ENCODE measurements around the gene KAT6B. TPM values are rescaled to one million over a fixed set of nuclear protein-coding genes. Genes with fewer than 3 reads are reported as not detected.

KAT6B gene
- total RNA-seq, 4 donors from 2014 or later = 50.0 to 75.8 (median 57.5) TPM

GRCh38 chr10:74857586-74857985 lies 31.2 kb downstream of the KAT6B start:
- Histone ChIP-seq H3K9me3 (no peaks in the 10 kb centered on the region), H3K4me3 (no peak overlapping the region), H3K4me1 (peaks cover 27 to 76% (median 61%) of the 10 kb centered on the region in 4 donors), H3K36me3 (no peaks in the 10 kb centered on the region), H3K27ac (replicated peaks in 1 of 4) (no peak overlapping the region), H3K27me3 (no peaks in the 10 kb centered on the region)
- intact Hi-C loops (cut with DNase I) = no loop called here
- no peak for DNase-seq (ENCODE audit: extremely low spot score)
- TF ChIP-seq EP300 (IDR thresholded peaks at IDR 0.05) (no peak), POLR2AphosphoS5 (IDR thresholded peaks at IDR 0.05) (no peak), POLR2A (IDR thresholded peaks at IDR 0.05; ENCODE audit: low read depth) (no peak), CTCF (IDR thresholded peaks at IDR 0.05) (no peak)
- 94% methylated on average over 1 of the region's 1 CpG for WGBS

GRCh38 chr10:74859546-74859945 lies 33.1 kb downstream of the KAT6B start:
- H3K4me3 ChIP-seq = no peak overlapping the region
- TF ChIP-seq EP300 (IDR thresholded peaks at IDR 0.05) = no peak
- TF ChIP-seq POLR2A (IDR thresholded peaks at IDR 0.05; ENCODE audit: low read depth) = no peak
- no peak for TF ChIP-seq POLR2AphosphoS5 (IDR thresholded peaks at IDR 0.05)
- no peak for TF ChIP-seq CTCF (IDR thresholded peaks at IDR 0.05)
- H3K27me3 ChIP-seq = no peaks in the 10 kb centered on the region
- no peaks in the 10 kb centered on the region for H3K9me3 ChIP-seq
- intact Hi-C loops (cut with DNase I) = no loop called here
- no peak for DNase-seq (ENCODE audit: extremely low spot score)
- WGBS = 73% methylated on average over 1 of the region's 1 CpG
- no peaks in the 10 kb centered on the region for H3K36me3 ChIP-seq
- H3K4me1 ChIP-seq = peaks cover 11 to 71% (median 50%) of the 10 kb centered on the region in 4 donors
- no peak overlapping the region for H3K27ac ChIP-seq (replicated peaks in 1 of 4)

GRCh38 chr10:74862625-74863024 lies 36.2 kb downstream of the KAT6B start:
- no peaks in the 10 kb centered on the region for H3K27me3 ChIP-seq
- no peak for TF ChIP-seq EP300 (IDR thresholded peaks at IDR 0.05)
- no peak for TF ChIP-seq POLR2A (IDR thresholded peaks at IDR 0.05; ENCODE audit: low read depth)
- TF ChIP-seq POLR2AphosphoS5 (IDR thresholded peaks at IDR 0.05) = no peak
- no peak for TF ChIP-seq CTCF (IDR thresholded peaks at IDR 0.05)
- H3K4me3 ChIP-seq = no peak overlapping the region
- intact Hi-C loops (cut with DNase I) = no loop called here
- no peaks in the 10 kb centered on the region for H3K9me3 ChIP-seq
- WGBS = 87% methylated on average over 7 of the region's 7 CpGs
- no peaks in the 10 kb centered on the region for H3K36me3 ChIP-seq
- H3K27ac ChIP-seq (replicated peaks in 1 of 4) = no peak overlapping the region
- no peak for DNase-seq (ENCODE audit: extremely low spot score)
- H3K4me1 ChIP-seq = peaks cover 9 to 74% (median 52%) of the 10 kb centered on the region in 4 donors

- Histone ChIP-seq H3K9me3 (no peaks in the 10 kb centered on the region), H3K4me1 (peaks cover 13 to 83% (median 56%) of the 10 kb centered on the region in 4 donors), H3K27me3 (no peaks in the 10 kb centered on the region), H3K36me3 (no peaks in the 10 kb centered on the region), H3K27ac (replicated peaks in 1 of 4) (no peak overlapping the region), H3K4me3 (no peak overlapping the region)
- intact Hi-C loops (cut with DNase I) = no loop called here
- TF ChIP-seq EP300 (IDR thresholded peaks at IDR 0.05) (no peak), POLR2AphosphoS5 (IDR thresholded peaks at IDR 0.05) (no peak), CTCF (IDR thresholded peaks at IDR 0.05) (no peak), POLR2A (IDR thresholded peaks at IDR 0.05; ENCODE audit: low read depth) (no peak)
- WGBS = 83% methylated on average over 2 of the region's 2 CpGs
- DNase-seq (ENCODE audit: extremely low spot score) = no peak
Measured at GRCh38 chr10:74863551-74863950, 37.2 kb downstream of the KAT6B start.

- intact Hi-C loops (cut with DNase I) = no loop called here
- 84% methylated on average over 3 of the region's 3 CpGs for WGBS
- no peak overlapping the region for H3K4me3 ChIP-seq
- peaks cover 13 to 52% (median 37%) of the 10 kb centered on the region in 4 donors for H3K4me1 ChIP-seq
- no peaks in the 10 kb centered on the region for H3K36me3 ChIP-seq
- TF ChIP-seq POLR2A (IDR thresholded peaks at IDR 0.05; ENCODE audit: low read depth) = no peak
- TF ChIP-seq CTCF (IDR thresholded peaks at IDR 0.05) = no peak
- no peak for TF ChIP-seq POLR2AphosphoS5 (IDR thresholded peaks at IDR 0.05)
- TF ChIP-seq EP300 (IDR thresholded peaks at IDR 0.05) = no peak
- no peak overlapping the region for H3K27ac ChIP-seq (replicated peaks in 1 of 4)
- H3K9me3 ChIP-seq = no peaks in the 10 kb centered on the region
- no peak for DNase-seq (ENCODE audit: extremely low spot score)
- H3K27me3 ChIP-seq = no peaks in the 10 kb centered on the region
Measured at GRCh38 chr10:74867351-74867750, 41.0 kb downstream of the KAT6B start.
